Vagina (tissue), 2 donors: ENCODE results near the gene TUBB3.
"Not testable (repeated sequence)": the region's sequence is repeated elsewhere in the genome, so short reads cannot be mapped to it uniquely, and the experiment has no call there.

ENCODE experiments used
- CTCF ChIP-seq, 3 experiments: fragments of 450-650 bp in 2 of 3; fragments of 200-600 bp in 1 of 3; sonication (generic) in 1 of 3; IDR thresholded peaks; one replicate each; pipeline ENCODE4 v1.5.1; 2017 to 2019; ENCODE audit warnings: antibody characterized with exemption in 3 of 3, mild to moderate bottlenecking in 2 of 3, moderate library complexity in 2 of 3
- POLR2A ChIP-seq, 2 donors: fragments of 450-650 bp; IDR thresholded peaks; one replicate each; pipeline ENCODE4 v1.6.1; 2017; ENCODE audit warnings: antibody characterized with exemption in 2 of 2, mild to moderate bottlenecking in 2 of 2, moderate library complexity in 2 of 2

- not testable (repeated sequence) for TF ChIP-seq CTCF, POLR2A (IDR thresholded peaks at IDR 0.05)
Observed at GRCh38 chr16:89968074-89968473, 44.9 kb downstream of the TUBB3 start.
